BE2C (cell line): ENCODE measurements around the gene AGAP3.

Experiments used
- DNase-seq: peaks from one replicate; pipeline ENCODE4 v3.0.0-alpha.2; 2020
- H3K27me3 ChIP-seq: fragments of 250-450 bp; sonication (Bioruptor Pico); 2 replicates; pipeline ENCODE4 v1.5.1; 2020; ENCODE audit warnings: mild to moderate bottlenecking
- H3K36me3 ChIP-seq: fragments of 250-450 bp; sonication (Bioruptor Pico); 2 replicates; pipeline ENCODE4 v1.5.1; 2020; ENCODE audit warnings: mild to moderate bottlenecking
- H3K4me1 ChIP-seq: fragments of 250-450 bp; sonication (Bioruptor Pico); 2 replicates; pipeline ENCODE4 v1.5.1; 2020
- H3K4me3 ChIP-seq: 2 replicates; pipeline ENCODE4 v1.5.1; 2011; ENCODE audit warnings: low read depth, low read length
- H3K9me3 ChIP-seq: fragments of 250-450 bp; sonication (Bioruptor Pico); 2 replicates; pipeline ENCODE4 v1.5.1; 2020
- CTCF ChIP-seq: IDR thresholded peaks from 2 replicates; pipeline ENCODE4 v1.5.1; 2012; ENCODE audit warnings: mild to moderate bottlenecking, low read depth, low read length

AGAP3 gene

GRCh38 chr7:151126491-151127137, 40.3 kb downstream of the AGAP3 start:
- TF ChIP-seq CTCF = no peak
- H3K4me3 ChIP-seq = no peak overlapping the region
- no peak for DNase-seq
- no peaks in the 10 kb centered on the region for H3K27me3 ChIP-seq
- H3K9me3 ChIP-seq = no peaks in the 10 kb centered on the region
- H3K4me1 ChIP-seq = peaks cover 2% of the 10 kb centered on the region
- peaks cover 77% of the 10 kb centered on the region for H3K36me3 ChIP-seq

GRCh38 chr7:151128144-151128543, 41.9 kb downstream of the AGAP3 start:
- DNase-seq = no peak
- peaks cover 82% of the 10 kb centered on the region for H3K36me3 ChIP-seq
- H3K9me3 ChIP-seq = no peaks in the 10 kb centered on the region
- H3K27me3 ChIP-seq = no peaks in the 10 kb centered on the region
- peaks cover 4% of the 10 kb centered on the region for H3K4me1 ChIP-seq
- no peak for TF ChIP-seq CTCF
- no peak overlapping the region for H3K4me3 ChIP-seq

GRCh38 chr7:151128716-151129115, 42.4 kb downstream of the AGAP3 start:
- H3K27me3 ChIP-seq = no peaks in the 10 kb centered on the region
- TF ChIP-seq CTCF = no peak
- H3K36me3 ChIP-seq = peaks cover 80% of the 10 kb centered on the region
- no peak for DNase-seq
- H3K4me3 ChIP-seq = no peak overlapping the region
- H3K4me1 ChIP-seq = peaks cover 4% of the 10 kb centered on the region
- H3K9me3 ChIP-seq = no peaks in the 10 kb centered on the region

- Histone ChIP-seq H3K9me3 (no peaks in the 10 kb centered on the region), H3K4me1 (peaks cover 4% of the 10 kb centered on the region), H3K36me3 (peaks cover 80% of the 10 kb centered on the region), H3K4me3 (no peak overlapping the region), H3K27me3 (no peaks in the 10 kb centered on the region)
- TF ChIP-seq CTCF = no peak
- DNase-seq = no peak
These were observed 43.1 kb downstream of the AGAP3 start for GRCh38 chr7:151129117-151129959.

GRCh38 chr7:151129960-151130591, 43.8 kb downstream of the AGAP3 start:
- Histone ChIP-seq H3K27me3 (no peaks in the 10 kb centered on the region), H3K36me3 (peaks cover 80% of the 10 kb centered on the region), H3K4me3 (no peak overlapping the region)

More at GRCh38 chr7:151129960-151130591, 43.8 kb downstream of the AGAP3 start:
- no peak for TF ChIP-seq CTCF
- no peaks in the 10 kb centered on the region for H3K9me3 ChIP-seq
- peaks cover 4% of the 10 kb centered on the region for H3K4me1 ChIP-seq
- DNase-seq = no peak
